Measurements from ENCODE around the gene PRDM16.

DNA sequence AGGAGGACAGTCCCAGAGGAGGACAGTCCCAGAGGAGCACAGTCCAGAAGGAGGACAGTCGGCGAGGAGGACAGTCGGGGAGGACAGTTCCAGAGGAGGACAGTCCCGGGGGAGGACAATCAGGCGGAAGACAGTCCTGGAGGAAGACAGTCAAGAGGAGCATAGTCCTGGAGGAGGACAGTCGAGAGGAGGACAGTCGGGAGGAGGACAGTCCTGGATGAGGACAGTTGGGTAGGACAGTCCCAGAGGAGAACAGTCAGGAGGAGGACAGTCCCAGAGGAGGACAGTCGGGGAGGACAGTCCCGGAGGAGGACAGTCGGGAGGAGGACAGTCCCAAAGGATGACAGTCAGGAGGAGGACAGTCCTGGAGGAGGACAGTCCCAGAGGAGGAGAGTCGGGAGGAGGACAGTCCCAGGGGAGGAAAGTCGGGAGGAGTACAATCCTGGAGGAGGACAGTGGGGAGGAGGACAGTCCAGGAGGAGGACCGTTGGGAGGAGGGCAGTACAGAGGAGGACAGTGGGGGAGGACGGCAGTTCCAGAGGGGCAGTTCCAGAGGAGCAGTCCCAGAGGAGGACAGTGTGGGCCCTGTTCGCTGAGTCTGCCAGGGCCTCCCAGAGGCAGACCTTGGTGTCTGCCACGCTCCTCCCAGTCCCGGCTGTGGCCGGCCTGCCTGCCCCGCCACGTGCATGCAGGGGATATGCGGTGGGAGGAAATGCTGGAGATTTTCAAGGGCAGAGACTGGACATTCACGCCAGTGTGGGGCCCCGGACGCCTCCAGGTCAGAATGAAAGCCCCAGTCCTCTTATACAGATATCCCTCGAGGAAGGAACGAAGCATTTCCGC lies 201.6 kb downstream of the PRDM16 start:
- TF ChIP-seq, protein P1, sequence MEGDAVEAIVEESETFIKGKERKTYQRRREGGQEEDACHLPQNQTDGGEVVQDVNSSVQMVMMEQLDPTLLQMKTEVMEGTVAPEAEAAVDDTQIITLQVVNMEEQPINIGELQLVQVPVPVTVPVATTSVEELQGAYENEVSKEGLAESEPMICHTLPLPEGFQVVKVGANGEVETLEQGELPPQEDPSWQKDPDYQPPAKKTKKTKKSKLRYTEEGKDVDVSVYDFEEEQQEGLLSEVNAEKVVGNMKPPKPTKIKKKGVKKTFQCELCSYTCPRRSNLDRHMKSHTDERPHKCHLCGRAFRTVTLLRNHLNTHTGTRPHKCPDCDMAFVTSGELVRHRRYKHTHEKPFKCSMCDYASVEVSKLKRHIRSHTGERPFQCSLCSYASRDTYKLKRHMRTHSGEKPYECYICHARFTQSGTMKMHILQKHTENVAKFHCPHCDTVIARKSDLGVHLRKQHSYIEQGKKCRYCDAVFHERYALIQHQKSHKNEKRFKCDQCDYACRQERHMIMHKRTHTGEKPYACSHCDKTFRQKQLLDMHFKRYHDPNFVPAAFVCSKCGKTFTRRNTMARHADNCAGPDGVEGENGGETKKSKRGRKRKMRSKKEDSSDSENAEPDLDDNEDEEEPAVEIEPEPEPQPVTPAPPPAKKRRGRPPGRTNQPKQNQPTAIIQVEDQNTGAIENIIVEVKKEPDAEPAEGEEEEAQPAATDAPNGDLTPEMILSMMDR (IDR thresholded peaks at IDR 0.05; ENCODE audit: insufficient read depth, low read depth, low read length) = no peak
- TF ChIP-seq EZH2 (IDR thresholded peaks at IDR 0.05; ENCODE audit: insufficient read depth, low read length) = no peak

Measured in astrocyte (in vitro differentiated cells and primary cell).